HG02763 (cell line): Measurements from ENCODE around the gene DFFB.

Experiments
- ATAC-seq: cut with Tn5 transposase; IDR thresholded peaks from one replicate; pipeline ENCODE4 v1.9.1; 2021; ENCODE audit warnings: mild to moderate bottlenecking, moderate library complexity; ENCODE audit not compliant: unreplicated experiment

Gene DFFB

DNA sequence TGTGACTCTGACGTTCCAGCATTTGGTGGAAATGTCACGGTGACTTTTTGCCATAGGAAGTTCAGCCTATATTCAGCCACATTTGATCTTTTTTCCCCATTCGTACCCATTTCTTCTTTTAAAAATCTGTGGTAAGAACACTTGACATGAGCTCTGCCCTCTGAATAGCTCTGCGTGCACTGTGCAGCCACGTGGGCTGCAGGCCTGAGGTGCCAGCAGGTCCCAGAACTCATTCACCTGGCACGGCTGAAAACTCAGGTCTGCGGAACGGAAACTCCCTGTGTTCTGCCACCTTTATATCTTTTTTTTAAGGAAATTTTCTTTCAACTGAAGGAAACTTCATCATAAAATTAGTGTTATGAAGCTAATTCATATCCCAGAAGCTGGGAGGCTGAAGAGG, 28.9 kb upstream of the DFFB start:
- no peak for ATAC-seq

- no peak for ATAC-seq
Observed at GRCh38 chr1:3831689-3832088, 25.6 kb upstream of the DFFB start.

DNA sequence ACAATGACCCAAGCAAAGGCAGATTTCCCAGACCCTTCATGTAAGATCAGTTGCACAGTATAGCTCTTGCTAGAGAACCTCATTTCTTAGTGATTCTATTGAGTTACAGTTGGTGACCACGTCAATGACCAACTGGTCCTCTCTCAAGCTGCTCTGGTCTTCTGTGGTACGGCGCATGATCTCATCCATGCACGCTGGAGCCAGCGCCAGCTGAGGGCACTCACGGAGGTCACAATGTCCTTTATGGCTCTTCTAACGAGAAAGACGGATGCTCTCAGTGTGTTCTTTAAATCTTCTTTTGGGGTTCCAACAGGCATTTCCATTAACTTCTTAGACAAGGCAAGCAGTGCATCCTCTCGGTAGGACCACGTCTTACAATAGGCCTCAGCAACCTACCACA, 22.6 kb upstream of the DFFB start:
- no peak for ATAC-seq

- no peak for ATAC-seq
Observed at GRCh38 chr1:3836421-3836820, 20.9 kb upstream of the DFFB start.

DNA sequence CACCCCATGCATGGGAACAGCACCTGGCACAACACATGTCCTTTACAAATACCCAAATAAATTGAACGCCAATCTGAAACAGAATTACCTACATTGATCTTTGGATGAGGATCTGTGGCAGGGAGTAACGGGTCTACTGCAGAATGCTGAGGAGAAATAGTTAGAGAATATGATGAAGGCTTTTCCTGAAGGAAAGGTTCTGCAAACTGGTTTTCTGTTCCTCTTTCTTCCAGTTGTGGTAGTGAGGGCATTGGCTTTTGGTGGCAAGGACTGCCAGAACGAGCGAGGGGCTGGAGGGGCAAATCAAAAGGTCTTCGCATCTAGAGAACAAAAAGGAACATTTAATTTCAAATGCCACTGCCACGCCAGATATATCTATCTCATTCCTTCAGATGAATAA, 20.1 kb upstream of the DFFB start:
- no peak for ATAC-seq

- ATAC-seq: no peak
Observed at GRCh38 chr1:3837685-3838084, 19.6 kb upstream of the DFFB start.

DNA sequence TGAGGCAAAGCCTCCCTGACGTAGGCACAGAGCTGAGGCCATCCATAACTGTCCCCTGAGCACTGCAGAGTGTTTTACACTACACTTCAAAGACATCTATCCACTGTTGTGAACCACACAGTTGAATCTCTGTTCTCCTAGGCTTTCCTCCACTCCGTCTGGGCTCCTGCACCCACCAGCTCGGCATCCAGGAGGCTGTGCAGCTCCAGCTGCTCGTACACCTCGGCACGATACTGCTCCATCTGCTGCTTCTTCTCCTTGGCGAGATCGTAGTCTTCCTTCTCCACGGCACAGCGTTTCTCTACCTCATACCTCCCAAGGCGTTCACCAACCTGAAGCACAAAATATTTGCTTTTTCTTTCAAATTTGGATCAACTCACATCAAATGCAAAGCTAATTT, 18.5 kb upstream of the DFFB start:
- no peak for ATAC-seq

DNA sequence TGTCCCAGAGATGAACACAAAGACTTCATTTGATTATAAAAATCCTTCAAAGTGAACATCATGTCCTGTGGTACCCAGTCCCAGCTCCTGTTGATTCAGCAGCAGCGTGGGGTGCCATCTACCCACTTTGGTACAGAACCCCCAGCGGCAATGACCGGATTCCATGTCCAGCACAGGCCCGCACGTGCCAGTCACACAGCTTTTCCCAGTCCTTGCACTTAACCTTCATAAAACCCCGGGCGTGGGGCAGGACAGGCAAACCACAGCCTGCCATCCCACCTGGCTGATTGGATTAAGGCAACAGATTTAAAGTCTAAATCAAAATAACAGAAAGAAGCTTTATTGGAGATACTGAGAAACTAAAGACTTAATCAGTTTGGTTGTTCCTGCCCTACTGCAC, 15.8 kb upstream of the DFFB start:
- ATAC-seq: no peak

DNA sequence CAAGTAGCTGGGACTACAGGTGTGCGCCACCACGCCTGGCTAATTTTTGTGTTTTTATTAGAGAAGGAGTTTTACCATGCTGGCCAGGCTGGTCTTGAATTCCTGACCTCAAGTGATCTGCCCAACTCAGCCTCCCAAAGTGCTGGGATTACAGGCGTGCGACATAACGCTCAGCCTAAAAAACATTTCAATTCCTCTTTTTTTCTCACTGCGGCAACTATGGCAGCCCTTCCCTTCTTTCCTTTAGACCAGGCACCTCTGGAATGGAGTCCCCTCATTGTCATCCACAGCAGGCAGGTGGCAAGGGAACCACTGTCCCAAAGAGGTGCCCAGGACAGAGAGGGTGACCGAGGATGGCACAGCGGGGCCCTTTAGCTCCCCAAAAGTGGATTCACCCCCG, 14.4 kb upstream of the DFFB start:
- no peak for ATAC-seq

DNA sequence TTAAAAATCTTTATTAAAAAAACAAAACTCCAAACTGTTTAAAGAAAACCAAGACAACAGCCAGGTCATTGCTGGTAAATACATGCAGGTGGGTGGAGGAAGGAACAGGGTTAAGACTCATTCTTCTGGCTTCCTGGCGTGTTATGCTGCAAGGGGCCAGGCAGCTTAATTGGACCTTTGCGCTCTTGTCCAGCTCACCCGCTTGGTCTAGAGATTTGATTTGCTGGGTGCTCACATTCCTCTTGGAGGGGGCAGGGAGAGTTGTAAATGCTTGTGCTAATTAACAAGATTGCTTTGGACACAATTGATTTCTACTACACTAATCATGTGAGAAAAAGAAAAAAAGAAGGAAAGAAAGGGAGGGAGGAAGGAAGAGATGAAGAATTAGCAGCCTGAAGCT, 10.7 kb upstream of the DFFB start:
- ATAC-seq: no peak

GRCh38 chr1:3847081-3847480, 10.2 kb upstream of the DFFB start:
- no peak for ATAC-seq

GRCh38 chr1:3850857-3851256, 6.4 kb upstream of the DFFB start:
- no peak for ATAC-seq

GRCh38 chr1:3851292-3851691, 6.0 kb upstream of the DFFB start:
- ATAC-seq: no peak

- ATAC-seq: no peak
Observed at GRCh38 chr1:3852091-3852490, 5.2 kb upstream of the DFFB start.

DNA sequence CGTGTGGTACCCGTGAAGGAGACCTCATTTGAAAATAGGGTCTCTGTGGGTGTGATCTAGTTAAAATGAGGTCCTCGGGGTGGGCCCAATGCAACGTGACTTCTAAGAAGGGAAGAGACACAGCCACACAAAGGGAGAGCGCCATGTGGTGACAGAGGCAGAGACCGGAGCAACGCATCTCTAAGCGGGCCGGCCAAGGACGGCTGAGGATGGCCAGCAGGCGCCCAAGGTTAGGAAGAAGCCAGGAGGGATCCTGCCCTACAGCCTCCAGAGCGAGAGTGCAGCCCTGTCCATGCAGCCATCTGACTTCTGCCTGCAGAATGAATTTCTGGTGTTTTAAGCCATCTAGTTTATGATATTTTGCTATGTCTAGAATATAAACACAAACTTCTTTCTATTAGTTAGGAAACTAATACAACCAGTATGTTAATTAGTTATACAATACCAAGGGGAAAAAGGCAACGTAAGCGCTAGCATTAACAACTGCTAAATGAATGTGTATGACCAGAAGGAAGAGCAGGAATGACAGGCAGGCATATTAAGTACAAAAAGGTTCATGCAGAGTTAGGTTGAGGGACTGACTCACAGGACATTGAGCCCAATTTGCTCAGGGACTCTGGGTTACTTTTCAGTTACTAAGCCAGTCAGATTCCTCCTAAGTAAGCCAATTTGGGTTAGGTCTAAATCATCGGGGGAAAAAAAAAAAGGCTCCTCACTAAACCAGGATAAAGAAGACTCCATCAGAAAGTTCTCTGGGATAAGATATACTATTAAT, 4.4 kb upstream of the DFFB start:
- no peak for ATAC-seq

DNA sequence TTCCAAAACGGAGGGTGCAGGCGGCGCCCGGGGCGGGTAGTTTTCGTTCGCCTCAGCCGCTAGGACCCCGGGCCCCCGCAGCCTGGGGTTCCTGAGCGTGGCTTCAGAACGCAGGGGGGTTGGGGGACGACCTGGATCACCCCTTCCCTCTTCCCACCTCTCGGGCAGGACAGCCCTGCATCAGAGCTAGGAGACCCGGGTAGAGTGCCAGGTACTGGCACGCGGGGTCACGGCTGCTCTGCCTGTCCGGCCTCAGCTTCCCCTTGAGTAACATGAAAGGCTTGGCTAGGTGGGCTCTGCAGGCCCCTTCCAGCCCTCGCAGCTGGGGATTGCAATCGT, 484 bp downstream of the DFFB start:
- ATAC-seq: no peak

DNA sequence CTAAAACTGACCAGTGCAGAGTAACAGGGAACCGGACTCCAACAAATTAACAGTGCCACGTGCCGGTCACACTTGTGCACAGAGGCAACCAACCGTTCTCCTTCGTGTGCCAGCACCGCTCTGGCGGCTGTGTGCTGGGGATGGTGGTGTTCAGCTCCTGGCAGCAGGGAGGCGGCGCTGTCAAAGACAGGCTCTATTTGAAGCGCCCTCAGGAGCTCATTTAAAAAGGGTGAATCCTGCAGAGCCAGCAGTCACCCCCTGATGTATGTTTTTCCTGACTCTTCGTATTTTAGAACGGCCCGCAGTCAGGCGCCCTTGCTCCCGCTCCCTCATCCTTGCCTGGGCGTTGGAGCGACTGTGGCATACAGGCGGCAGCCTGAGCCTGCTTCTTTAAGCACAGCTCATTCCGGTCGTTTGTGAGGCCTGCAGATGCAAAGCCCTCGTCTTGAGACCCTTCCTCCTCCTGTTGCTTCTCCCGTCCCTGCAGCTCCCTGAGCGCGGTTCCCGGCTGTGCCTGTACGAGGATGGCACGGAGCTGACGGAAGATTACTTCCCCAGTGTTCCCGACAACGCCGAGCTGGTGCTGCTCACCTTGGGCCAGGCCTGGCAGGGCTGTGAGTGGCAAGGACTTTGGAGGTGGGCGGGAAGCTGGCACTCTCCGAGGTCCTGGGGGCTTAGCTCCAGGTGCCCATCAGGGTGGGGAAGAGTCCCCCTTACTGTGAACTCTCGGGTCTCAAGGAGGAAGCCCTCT, 1.1 kb downstream of the DFFB start:
- ATAC-seq: no peak

DNA sequence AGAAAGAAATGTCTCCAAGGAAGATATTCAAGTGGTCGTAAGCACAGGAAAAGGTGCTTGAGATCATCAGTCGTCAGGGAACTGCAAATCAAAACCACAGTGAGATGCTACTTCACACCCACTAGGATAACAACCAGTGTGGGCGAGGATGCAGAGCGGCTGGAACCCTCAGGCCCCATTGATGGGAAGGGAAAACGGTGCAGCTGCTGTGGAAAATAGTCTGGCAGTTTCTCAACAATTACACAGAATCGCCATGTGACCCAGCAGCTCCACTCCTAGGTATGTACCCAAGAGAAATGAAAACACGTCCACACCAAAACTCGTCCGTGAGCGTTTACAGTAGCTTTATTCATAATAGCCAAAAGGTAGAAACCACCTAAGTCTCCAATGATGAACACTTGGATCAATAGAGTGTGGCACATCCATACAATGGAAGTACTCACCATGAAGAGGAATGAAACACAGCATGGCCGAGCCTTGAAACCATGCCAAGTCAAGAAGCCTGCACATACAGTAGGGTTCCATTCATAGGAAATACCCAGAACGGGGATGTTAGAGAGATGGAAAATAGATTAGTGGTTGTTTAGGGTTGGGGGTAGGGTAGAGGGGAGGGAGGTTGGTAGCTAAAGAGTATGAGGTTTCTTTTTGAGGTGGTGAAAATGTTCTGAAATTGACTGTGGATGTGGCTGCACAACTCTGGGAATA, 6.1 kb downstream of the DFFB start:
- ATAC-seq: no peak

DNA sequence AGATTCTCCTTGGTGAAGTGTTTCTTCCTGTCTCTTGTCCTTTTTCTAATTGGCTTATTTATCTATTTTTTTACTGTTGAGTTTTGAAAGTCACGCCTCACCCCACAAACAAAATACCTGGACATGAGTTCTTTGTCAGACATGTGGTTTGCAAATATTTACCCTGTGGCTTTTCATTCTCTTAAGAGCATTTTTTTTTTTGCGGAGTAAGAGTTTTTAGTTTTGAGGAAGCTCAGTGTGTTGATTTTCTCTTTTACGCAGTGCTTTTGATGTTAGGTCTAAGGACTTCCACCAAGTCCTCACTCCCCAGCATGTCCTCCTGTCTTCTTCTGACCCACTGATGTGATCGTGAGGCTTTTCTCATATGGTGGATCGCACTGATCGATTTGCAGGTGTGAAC, 7.6 kb downstream of the DFFB start:
- ATAC-seq: no peak

DNA sequence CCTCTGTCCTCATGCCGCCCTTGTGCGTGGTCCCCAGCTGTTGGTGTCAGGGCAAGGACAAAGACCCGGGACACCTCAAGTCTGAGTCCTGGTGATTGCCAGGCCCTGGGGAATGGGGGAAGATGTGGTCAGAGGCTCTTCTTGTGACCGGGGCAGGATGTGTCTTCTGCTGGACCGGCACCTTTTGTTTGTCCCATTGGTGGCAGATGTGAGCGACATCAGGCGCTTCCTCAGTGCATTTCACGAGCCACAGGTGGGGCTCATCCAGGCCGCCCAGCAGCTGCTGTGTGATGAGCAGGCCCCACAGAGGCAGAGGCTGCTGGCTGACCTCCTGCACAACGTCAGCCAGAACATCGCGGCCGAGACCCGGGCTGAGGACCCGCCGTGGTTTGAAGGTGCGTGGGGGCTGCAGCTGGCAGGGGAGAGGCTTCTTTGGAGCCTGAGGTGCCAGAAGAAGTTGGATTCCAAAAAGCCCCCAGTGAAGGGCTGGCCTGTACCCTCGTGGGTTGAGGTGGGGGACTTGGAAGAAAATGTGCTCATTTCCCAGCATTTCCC, 8.4 kb downstream of the DFFB start:
- ATAC-seq: no peak

- ATAC-seq: no peak
Observed at GRCh38 chr1:3868464-3869006, 11.3 kb downstream of the DFFB start.
